Activated CD4-positive, alpha-beta T cell treated with anti-CD3 and anti-CD28 coated beads, Interleukin-2, amount 10 ng/mL, durations not matched to agents 7 days and 5 days (primary cell): Measurements from ENCODE around the gene MKRN2OS. TPM values are rescaled to one million over a fixed set of nuclear protein-coding genes. Genes with fewer than 3 reads are reported as not detected.

Experiments used
- CTCF ChIA-PET: fragments of 350-600 bp; sonication (Branson Sonifier 250); formaldehyde crosslinking; loops from one replicate; lab custom pipeline; 2021; ENCODE audit warnings: antibody characterized with exemption; lab: Charles Lee
- POLR2A ChIA-PET: fragments of 350-600 bp; sonication (Branson Sonifier 250); formaldehyde crosslinking; loops from one replicate; lab custom pipeline; 2021; ENCODE audit warnings: antibody characterized with exemption; lab: Charles Lee
- DNase-seq: peaks from one replicate; pipeline ENCODE4 v3.0.0-alpha.2; 2020
- H3K27ac Mint-ChIP-seq: one replicate; pipeline ENCODE4 v1.8.0; 2021; ENCODE audit warnings: mild to moderate bottlenecking, moderate library complexity, mixed read lengths
- H3K27me3 Mint-ChIP-seq: one replicate; pipeline ENCODE4 v1.8.0; 2021; ENCODE audit warnings: mixed read lengths
- H3K36me3 Mint-ChIP-seq: one replicate; pipeline ENCODE4 v1.8.0; 2021; ENCODE audit warnings: low read depth, mixed read lengths
- H3K4me1 Mint-ChIP-seq: one replicate; pipeline ENCODE4 v1.8.0; 2021; ENCODE audit warnings: mixed read lengths
- H3K4me3 Mint-ChIP-seq: one replicate; pipeline ENCODE4 v1.8.0; 2021; ENCODE audit warnings: mild to moderate bottlenecking, moderate library complexity, mixed read lengths
- H3K9me3 Mint-ChIP-seq: one replicate; pipeline ENCODE4 v1.8.0; 2021; ENCODE audit warnings: mixed read lengths
- total RNA-seq, 2 experiments: library from RNA; stranded (reverse); gene quantifications; one replicate each; pipeline ENCODE4 v1.2.3, GENCODE V29; 2021

Gene MKRN2OS
- total RNA-seq, 2 experiments from 2014 or later, result not detected

GRCh38 chr3:12579905-12580304 is 34.6 kb upstream of the MKRN2OS start:
- no peak for DNase-seq
- Mint-ChIP-seq H3K4me3 (no peak overlapping the region), H3K36me3 (peaks cover 69% of the 10 kb centered on the region), H3K9me3 (no peaks in the 10 kb centered on the region), H3K4me1 (no peaks in the 10 kb centered on the region), H3K27ac (no peak overlapping the region), H3K27me3 (no peaks in the 10 kb centered on the region)
- ChIA-PET CTCF (interaction anchor here (0.6 kb wide), 1 partner anchor 112 kb away, joined by 3 read pairs; no protein-coding TSS in a partner anchor), POLR2A (no interaction called here)

DNA sequence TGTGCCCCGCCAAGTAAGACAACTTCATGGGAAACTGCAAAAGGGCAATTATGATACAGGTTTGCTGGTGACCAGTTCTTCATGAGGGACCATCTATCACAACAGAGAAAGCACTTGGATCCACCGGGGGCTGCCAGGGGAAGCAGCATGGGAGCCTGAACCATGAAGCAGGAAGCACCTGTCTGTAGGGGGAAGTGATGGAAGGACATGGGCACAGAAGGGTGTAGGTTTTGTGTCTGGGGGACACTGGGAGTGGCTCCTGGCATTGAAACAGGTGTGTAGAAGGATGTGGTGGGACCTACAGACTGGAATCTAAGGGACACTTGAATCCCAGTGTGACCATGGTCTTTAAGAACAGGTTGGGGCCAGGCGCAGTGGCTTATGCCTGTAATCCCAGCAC is 34.2 kb upstream of the MKRN2OS start:
- CTCF ChIA-PET, result interaction anchor here (0.6 kb wide), 1 partner anchor 112 kb away, joined by 3 read pairs; no protein-coding TSS in a partner anchor
- DNase-seq, result no peak

DNA sequence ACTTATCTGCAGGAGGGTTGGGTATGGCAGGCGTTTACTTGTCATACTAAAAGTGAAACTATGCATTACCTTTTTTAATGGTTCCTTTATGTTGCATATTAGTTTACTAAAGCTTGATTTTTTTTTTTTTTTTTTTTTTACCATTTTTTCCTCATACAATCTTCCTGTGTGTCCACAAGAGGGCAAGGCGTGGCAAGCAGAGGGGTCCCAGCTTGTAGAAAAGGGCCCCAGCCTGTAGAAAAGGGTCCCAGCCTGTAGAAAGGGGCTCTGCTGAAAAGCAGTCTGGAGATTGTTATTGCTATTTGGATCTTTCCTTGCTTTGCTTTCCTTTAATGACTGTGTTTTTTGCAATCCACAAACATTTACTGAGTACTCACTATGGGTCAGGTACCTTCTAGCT is 33.4 kb upstream of the MKRN2OS start:
- no peaks in the 10 kb centered on the region for H3K27me3 Mint-ChIP-seq
- ChIA-PET CTCF (interaction anchor here (0.6 to 1.0 kb wide), 3 partner anchors 9 to 19 kb away, joined by 3 to 6 read pairs (median 3); no protein-coding TSS in a partner anchor), POLR2A (interaction anchor here (0.6 kb wide), 1 partner anchor 313 kb away, joined by 7 read pairs; no protein-coding TSS in a partner anchor)
- no peak for DNase-seq
- H3K9me3 Mint-ChIP-seq, result no peaks in the 10 kb centered on the region
- peaks cover 65% of the 10 kb centered on the region for H3K36me3 Mint-ChIP-seq
- no peak overlapping the region for H3K27ac Mint-ChIP-seq
- no peaks in the 10 kb centered on the region for H3K4me1 Mint-ChIP-seq
- H3K4me3 Mint-ChIP-seq, result no peak overlapping the region

More for the DNA sequence above, 34.2 kb upstream of the MKRN2OS start:
- Mint-ChIP-seq H3K27ac (no peak overlapping the region), H3K4me3 (no peak overlapping the region), H3K9me3 (no peaks in the 10 kb centered on the region), H3K27me3 (no peaks in the 10 kb centered on the region), H3K4me1 (no peaks in the 10 kb centered on the region), H3K36me3 (peaks cover 68% of the 10 kb centered on the region)
- POLR2A ChIA-PET, result no interaction called here

DNA sequence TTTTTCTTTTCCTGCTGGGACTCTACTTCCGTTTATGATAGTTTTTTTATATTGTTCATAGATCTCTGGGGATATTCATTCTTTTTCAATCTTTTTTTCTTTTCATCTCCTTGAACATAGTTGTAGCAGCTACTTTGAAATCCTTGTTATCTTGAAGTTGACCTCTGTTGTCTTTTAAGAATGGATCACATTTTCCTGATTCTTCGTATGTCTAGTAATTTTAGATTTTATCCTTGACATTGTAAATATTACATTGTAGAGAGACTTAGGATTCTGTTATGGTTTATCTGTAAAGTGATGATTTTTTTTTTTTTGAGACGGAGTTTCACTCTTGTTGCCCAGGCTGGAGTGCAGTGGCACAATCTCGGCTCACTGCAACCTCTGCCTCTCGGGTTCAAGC is 32.1 kb upstream of the MKRN2OS start:
- ChIA-PET CTCF (interaction anchor here (0.7 kb wide), 1 partner anchor 1145 kb away, joined by 3 read pairs; no protein-coding TSS in a partner anchor), POLR2A (interaction anchor here (0.6 kb wide), 1 partner anchor 58 kb away, joined by 3 read pairs; no protein-coding TSS in a partner anchor)
- no peaks in the 10 kb centered on the region for H3K27me3 Mint-ChIP-seq
- H3K9me3 Mint-ChIP-seq, result no peaks in the 10 kb centered on the region
- peaks cover 63% of the 10 kb centered on the region for H3K36me3 Mint-ChIP-seq
- no peak for DNase-seq
- H3K4me3 Mint-ChIP-seq, result no peak overlapping the region
- H3K27ac Mint-ChIP-seq, result no peak overlapping the region
- no peaks in the 10 kb centered on the region for H3K4me1 Mint-ChIP-seq

- Mint-ChIP-seq H3K9me3 (no peaks in the 10 kb centered on the region), H3K27me3 (no peaks in the 10 kb centered on the region), H3K4me1 (no peaks in the 10 kb centered on the region), H3K4me3 (no peak overlapping the region), H3K36me3 (peaks cover 74% of the 10 kb centered on the region), H3K27ac (no peak overlapping the region)
- no peak for DNase-seq
- ChIA-PET CTCF (interaction anchor here (0.6 to 1.7 kb wide), 3 partner anchors 14 to 204 kb away, joined by 3 to 5 read pairs (median 3); no protein-coding TSS in a partner anchor), POLR2A (no interaction called here)
Measured at GRCh38 chr3:12574661-12575060, 29.4 kb upstream of the MKRN2OS start.

- CTCF ChIA-PET, result interaction anchor here (0.6 to 1.7 kb wide), 4 partner anchors 14 to 204 kb away, joined by 3 to 5 read pairs (median 3); no protein-coding TSS in a partner anchor
- H3K27ac Mint-ChIP-seq, result no peak overlapping the region
- POLR2A ChIA-PET, result no interaction called here
- H3K36me3 Mint-ChIP-seq, result peaks cover 75% of the 10 kb centered on the region
- H3K4me3 Mint-ChIP-seq, result no peak overlapping the region
- H3K27me3 Mint-ChIP-seq, result no peaks in the 10 kb centered on the region
- no peak for DNase-seq
- H3K9me3 Mint-ChIP-seq, result no peaks in the 10 kb centered on the region
- no peaks in the 10 kb centered on the region for H3K4me1 Mint-ChIP-seq
Measured at GRCh38 chr3:12574131-12574530, 28.8 kb upstream of the MKRN2OS start.

- no peak overlapping the region for H3K27ac Mint-ChIP-seq
- peaks cover under 1% of the 10 kb centered on the region for H3K9me3 Mint-ChIP-seq
- DNase-seq, result no peak
- ChIA-PET POLR2A (no interaction called here), CTCF (no interaction called here)
- no peaks in the 10 kb centered on the region for H3K27me3 Mint-ChIP-seq
- peaks cover 68% of the 10 kb centered on the region for H3K36me3 Mint-ChIP-seq
- no peaks in the 10 kb centered on the region for H3K4me1 Mint-ChIP-seq
- H3K4me3 Mint-ChIP-seq, result no peak overlapping the region
Measured at GRCh38 chr3:12571986-12572385, 26.7 kb upstream of the MKRN2OS start.

DNA sequence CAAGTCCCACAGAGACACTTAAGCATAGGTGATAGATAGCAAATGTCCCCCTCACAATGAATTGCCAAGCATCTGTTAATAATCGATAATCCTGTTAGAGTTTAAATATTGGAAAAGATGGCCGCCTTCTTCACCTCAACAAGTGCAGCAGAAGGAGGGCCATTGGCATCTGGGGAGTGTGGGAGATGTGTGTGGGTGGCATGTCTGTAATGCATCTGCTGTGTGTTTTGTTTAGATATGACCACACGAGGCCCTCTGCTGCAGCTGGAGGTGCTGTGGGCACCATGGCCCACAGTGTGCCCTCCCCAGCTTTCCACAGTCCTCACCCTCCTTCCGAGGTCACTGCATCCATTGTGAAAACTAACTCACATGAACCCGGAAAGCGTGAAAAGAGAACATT is 24.5 kb upstream of the MKRN2OS start:
- no peak for DNase-seq
- peaks cover 63% of the 10 kb centered on the region for H3K36me3 Mint-ChIP-seq
- peaks cover 10% of the 10 kb centered on the region for H3K4me1 Mint-ChIP-seq
- peaks cover 11% of the 10 kb centered on the region for H3K9me3 Mint-ChIP-seq
- ChIA-PET CTCF (no interaction called here), POLR2A (no interaction called here)
- no peaks in the 10 kb centered on the region for H3K27me3 Mint-ChIP-seq
- H3K27ac Mint-ChIP-seq, result no peak overlapping the region
- H3K4me3 Mint-ChIP-seq, result no peak overlapping the region

GRCh38 chr3:12568747-12569146 is 23.4 kb upstream of the MKRN2OS start:
- Mint-ChIP-seq H3K27me3 (no peaks in the 10 kb centered on the region), H3K9me3 (peaks cover 15% of the 10 kb centered on the region), H3K27ac (no peak overlapping the region), H3K4me1 (peaks cover 13% of the 10 kb centered on the region), H3K4me3 (no peak overlapping the region), H3K36me3 (peaks cover 61% of the 10 kb centered on the region)
- ChIA-PET POLR2A (no interaction called here), CTCF (no interaction called here)
- DNase-seq, result no peak

DNA sequence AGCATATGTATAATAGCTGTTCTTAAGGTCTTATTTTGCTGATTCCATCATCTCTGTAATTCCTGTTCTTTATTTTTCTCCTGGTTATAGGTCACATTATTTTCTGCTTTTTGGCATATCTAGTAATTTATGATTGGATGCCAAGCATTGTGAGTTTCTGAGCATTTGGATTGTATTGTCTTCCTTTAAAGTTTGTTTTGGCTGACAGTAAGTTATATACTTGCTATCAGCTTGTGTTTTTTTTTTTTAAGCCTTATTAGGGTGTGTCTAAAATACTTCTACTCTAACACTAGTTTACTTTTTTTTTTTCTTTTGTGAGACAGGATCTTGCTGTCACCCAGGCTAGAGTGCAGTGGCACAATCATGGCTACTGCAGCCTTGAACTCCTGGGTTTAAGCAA is 21.7 kb upstream of the MKRN2OS start:
- Mint-ChIP-seq H3K27me3 (no peaks in the 10 kb centered on the region), H3K27ac (no peak overlapping the region), H3K9me3 (peaks cover 15% of the 10 kb centered on the region), H3K4me1 (peaks cover 13% of the 10 kb centered on the region), H3K36me3 (peaks cover 50% of the 10 kb centered on the region), H3K4me3 (no peak overlapping the region)
- CTCF ChIA-PET, result no interaction called here
- DNase-seq, result no peak
- POLR2A ChIA-PET, result no interaction called here

GRCh38 chr3:12562451-12562850 is 17.2 kb upstream of the MKRN2OS start:
- Mint-ChIP-seq H3K36me3 (peaks cover 21% of the 10 kb centered on the region), H3K4me3 (no peak overlapping the region), H3K27me3 (no peaks in the 10 kb centered on the region), H3K27ac (no peak overlapping the region), H3K4me1 (peaks cover 49% of the 10 kb centered on the region), H3K9me3 (peaks cover 15% of the 10 kb centered on the region)
- CTCF ChIA-PET, result interaction anchor here (1.3 kb wide), 1 partner anchor 9 kb away, joined by 3 read pairs; no protein-coding TSS in a partner anchor
- POLR2A ChIA-PET, result no interaction called here
- no peak for DNase-seq

GRCh38 chr3:12561397-12561796 is 16.1 kb upstream of the MKRN2OS start:
- ChIA-PET CTCF (interaction anchor here (1.8 kb wide), 1 partner anchor 13 kb away, joined by 5 read pairs; no protein-coding TSS in a partner anchor), POLR2A (no interaction called here)
- no peak for DNase-seq
- Mint-ChIP-seq H3K4me1 (peaks cover 51% of the 10 kb centered on the region), H3K27ac (no peak overlapping the region), H3K9me3 (peaks cover 12% of the 10 kb centered on the region), H3K36me3 (peaks cover 14% of the 10 kb centered on the region), H3K4me3 (no peak overlapping the region), H3K27me3 (no peaks in the 10 kb centered on the region)

- Mint-ChIP-seq H3K9me3 (peaks cover 9% of the 10 kb centered on the region), H3K4me3 (no peak overlapping the region), H3K4me1 (peaks cover 52% of the 10 kb centered on the region), H3K36me3 (peaks cover 10% of the 10 kb centered on the region), H3K27ac (no peak overlapping the region), H3K27me3 (peaks cover 4% of the 10 kb centered on the region)
- no peak for DNase-seq
- ChIA-PET POLR2A (no interaction called here), CTCF (interaction anchor here (1.8 kb wide), 1 partner anchor 14 kb away, joined by 5 read pairs; no protein-coding TSS in a partner anchor)
Measured at GRCh38 chr3:12560505-12561190, 15.3 kb upstream of the MKRN2OS start.
